Ureter (tissue), 1 donor: Measurements from ENCODE around the gene RNU1-3. TPM values are rescaled to one million over a fixed set of nuclear protein-coding genes. Genes with fewer than 3 reads are reported as not detected.
"Not testable (repeated sequence)": the region's sequence is repeated elsewhere in the genome, so short reads cannot be mapped to it uniquely, and the experiment has no call there.

ENCODE experiments used
- DNase-seq: peaks from one replicate; pipeline ENCODE4 v3.0.0-alpha.2; 2020; ENCODE audit warnings: low spot score
- total RNA-seq: library from RNA; stranded (reverse); gene quantifications from one replicate; pipeline ENCODE4 v1.2.4, GENCODE V29; 2023
- donor health status: DM: yes; HTN: yes; CAD: no.

RNU1-3 gene
- total RNA-seq, 1 donor from 2014 or later = 1,626 TPM

GRCh38 chr1:16656981-16657683 lies 9.6 kb downstream of the RNU1-3 start:
- DNase-seq = not testable (repeated sequence)

DNA sequence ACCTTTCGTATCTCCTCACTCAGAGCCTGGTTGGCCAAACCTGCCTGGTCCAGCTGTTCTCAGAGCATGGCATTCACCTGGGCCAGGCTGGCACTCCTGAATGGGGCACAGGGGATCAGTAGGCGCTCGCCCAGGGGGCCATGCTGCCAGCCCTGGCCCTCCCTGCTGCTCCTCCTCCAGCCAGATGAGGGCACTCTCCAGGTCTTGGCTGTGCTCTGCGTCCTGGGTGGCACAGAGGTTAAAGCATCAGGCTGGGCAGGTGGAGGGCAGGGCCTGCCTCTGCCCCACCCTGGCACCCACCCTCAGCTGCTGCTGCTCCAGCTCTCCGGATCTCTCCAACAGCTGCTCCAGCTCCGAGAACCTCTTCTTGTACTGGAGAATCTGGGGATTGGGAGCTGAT lies 10.2 kb downstream of the RNU1-3 start:
- DNase-seq = not testable (repeated sequence)

- DNase-seq = not testable (repeated sequence)
Observed at GRCh38 chr1:16651560-16651959, 15.2 kb downstream of the RNU1-3 start.

DNA sequence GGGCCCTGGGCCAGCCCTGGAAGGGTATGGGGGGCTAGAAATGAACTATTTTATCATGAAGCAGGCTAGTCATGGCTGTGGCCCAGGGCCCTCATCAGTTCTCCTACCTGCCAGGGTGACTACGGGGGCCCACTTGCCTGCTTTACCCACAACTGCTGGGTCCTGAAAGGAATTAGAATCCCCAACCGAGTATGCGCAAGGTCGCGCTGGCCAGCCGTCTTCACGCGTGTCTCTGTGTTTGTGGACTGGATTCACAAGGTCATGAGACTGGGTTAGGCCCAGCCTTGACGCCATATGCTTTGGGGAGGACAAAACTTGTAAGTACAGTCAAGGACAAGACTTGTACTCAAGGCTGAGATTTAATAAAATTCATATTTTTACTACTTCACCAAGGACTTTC lies 16.8 kb downstream of the RNU1-3 start:
- peak; percentile 42 for DNase-seq

- DNase-seq = peak; percentile 41
Observed at GRCh38 chr1:16649390-16649789, 17.4 kb downstream of the RNU1-3 start.

DNA sequence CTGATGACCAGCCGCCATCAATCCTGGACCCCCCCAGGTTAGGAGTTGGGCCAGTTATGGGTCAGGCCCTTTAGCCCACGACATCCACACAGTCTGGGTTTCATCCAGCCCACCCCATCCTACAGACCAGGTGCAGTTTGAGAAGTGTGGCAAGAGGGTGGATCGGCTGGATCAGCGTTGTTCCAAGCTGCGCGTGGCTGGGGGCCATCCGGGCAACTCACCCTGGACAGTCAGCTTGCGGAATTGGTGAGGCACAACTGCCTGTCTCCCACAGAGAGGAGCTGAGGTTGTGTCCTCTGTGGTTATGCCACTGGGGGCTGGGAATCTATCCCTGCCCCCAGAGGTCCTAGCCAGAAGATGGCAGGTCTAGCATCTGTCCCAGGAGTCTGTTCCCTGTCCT lies 18.0 kb downstream of the RNU1-3 start:
- DNase-seq = peak; percentile 39

GRCh38 chr1:16648250-16648649 lies 18.5 kb downstream of the RNU1-3 start:
- peak; percentile 8 for DNase-seq

- peak; percentile 49 for DNase-seq
Observed at GRCh38 chr1:16647179-16648176, 19.3 kb downstream of the RNU1-3 start.

- DNase-seq = not testable (repeated sequence)
Observed at GRCh38 chr1:16646716-16647115, 20.0 kb downstream of the RNU1-3 start.

- peak; percentile 43 for DNase-seq
Observed at GRCh38 chr1:16646061-16646664, 20.6 kb downstream of the RNU1-3 start.

GRCh38 chr1:16645271-16646060 lies 21.3 kb downstream of the RNU1-3 start:
- DNase-seq = peak; percentile 54

GRCh38 chr1:16644482-16645270 lies 22.1 kb downstream of the RNU1-3 start:
- DNase-seq = peak; percentile 99

DNA sequence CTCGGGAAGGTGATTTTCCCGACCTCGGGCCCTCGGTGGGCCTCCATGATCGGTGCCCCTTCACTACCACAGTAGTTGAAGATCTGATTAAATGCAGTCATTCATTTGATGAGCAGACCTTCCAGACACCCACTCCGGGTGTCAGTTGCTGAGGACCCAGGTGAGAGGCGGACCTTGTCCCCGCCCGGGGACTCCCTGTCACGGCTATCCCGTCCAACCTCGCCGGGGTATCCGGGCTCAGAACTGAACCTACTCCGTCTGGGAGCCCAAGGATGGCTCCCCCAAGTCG lies 22.6 kb downstream of the RNU1-3 start:
- no peak for DNase-seq

- peak; percentile 44 for DNase-seq
Observed at GRCh38 chr1:16643476-16644192, 23.1 kb downstream of the RNU1-3 start.

DNA sequence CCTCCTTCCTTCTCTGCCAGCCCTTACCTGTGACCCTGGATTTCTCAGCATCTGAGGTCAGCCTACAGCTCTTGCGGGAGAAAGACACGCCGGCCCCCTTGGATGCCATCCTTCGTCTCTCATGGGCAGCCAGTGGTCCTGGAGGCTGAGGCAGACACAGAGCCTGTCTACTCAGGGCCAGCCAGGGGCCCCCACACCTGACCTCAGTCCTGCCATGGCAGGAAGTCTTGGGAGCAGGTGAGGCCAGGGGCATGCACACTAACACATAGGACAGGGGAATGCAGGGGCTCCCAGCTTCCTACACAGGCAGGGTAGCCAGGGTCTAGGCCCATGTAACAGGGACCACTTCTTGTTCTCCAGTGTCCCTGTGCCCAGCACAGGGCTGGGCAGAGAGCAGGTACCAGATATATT lies 23.7 kb downstream of the RNU1-3 start:
- peak; percentile 60 for DNase-seq

DNA sequence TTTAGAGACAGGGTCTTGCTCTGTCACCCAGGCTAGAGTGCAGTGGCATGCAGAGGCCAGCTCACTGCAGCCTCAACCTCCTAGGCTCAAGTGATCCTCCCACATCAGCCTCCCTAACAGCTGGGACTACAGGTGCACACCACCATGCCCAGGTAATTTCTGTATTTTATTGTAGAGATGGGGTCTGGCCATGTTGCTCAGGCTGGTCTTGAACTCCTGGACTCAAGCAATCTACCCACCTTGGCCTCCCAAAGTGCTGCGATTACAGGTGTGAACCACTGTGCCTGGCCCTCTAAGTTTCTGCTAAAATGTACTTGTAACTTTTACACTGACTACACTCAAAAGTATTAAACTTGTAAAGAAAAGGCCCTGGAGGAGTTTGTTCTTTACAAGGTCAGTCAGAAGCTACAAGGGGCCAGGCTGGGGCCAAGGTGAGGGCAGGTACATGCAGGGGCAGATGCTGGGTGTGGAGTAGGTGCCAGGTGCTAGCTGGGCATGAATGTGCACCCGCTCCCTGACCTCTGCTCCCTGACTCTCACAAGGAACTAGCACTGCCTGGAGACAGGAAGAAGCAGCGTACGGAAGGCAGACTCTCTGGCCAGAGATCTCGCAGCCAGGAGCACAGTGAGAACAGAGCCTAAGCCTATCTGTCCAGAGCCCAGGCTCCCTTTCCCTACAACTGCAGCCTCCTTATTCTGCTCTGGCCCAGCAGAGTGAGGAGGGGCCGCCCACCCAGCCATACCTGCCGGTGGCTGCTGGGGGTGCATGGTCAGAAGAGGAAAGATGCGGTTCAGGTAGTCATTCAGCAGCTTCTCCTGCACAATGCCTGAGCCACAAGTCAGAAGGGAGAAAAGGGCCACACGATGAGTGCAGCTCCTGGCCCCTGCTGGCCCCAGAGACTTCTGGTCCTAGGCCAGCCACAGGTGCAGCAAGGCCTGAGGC lies 24.5 kb downstream of the RNU1-3 start:
- DNase-seq = peak; percentile 44

DNA sequence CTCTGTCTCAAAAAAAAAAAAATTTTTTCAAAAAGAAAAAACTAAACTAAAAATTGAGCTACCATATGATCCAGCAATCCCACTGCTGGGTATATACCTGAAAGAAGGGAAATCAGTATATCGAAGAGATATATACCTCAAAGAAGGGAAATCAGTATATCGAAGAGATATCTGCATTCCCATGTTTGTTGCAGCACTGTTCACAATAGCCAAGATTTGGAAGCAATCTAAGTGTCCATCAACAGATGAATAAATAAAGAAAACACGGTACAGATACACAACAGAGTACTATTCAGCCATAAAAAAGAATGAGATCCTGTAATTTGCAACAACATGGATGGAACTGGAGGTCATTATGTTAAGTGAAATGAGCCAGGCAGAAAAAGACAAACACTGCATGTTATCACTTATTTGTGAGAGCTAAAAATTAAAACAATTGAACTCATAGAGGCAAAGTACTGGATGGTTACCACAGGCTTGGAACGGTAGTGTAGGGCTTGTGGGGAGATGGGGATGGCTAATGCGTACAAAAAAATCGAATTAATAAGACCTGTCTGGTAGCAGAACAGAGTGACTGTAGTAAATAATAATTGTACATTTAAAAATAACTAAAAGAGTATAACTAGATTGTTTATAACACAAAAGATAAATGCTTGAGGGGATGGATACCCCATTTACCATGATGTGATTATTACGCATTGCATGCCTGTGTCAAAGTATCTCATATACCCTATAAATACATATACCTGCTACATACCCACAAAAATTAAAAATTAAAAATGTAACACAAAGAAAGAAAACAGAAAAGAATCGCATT lies 25.4 kb downstream of the RNU1-3 start:
- peak; percentile 18 for DNase-seq
